CD4-positive, alpha-beta T cell treated with Interleukin-15 for 1 hour (primary cell): Measurements from ENCODE around the gene ISLR2.

Experiments
- DNase-seq: peaks from one replicate; pipeline ENCODE4 v3.0.0-alpha.2; 2020

The ISLR2 gene

DNA sequence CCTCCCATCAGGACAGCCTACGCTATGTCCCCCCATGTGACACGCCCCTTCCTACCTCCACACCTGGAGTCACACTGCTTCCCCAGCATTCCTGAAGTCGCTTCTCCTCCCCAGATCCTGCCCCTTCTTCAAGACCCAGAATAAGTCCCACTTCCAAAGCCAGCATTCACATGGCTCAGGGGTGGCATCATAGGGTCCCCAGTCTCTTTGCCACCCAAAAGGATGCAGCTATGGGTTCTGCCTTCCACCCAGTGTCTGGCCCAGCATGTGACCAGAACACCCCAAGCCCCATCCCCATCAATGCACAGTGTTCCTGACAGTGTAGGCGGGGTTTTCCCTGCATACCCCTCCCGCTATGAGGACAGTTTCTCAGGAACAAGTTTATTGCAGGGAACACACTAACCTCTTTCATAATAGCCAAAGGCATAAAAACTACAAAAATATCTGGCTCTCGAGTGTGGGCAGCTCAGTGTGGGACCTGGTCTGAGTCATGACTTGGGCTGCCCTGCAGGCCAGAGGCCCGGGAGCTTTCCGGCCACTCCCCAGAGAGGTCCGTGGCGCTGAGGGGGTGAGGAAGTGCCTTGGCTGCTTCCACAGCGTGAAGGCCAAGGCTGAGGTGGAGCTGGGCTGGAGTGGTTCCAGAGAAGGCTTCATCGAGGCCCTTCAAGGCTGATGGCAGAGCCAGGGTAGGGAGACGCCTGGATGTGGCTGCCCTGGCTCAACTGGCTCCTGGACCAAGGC is 48.9 kb downstream of the ISLR2 start:
- DNase-seq = no peak

DNA sequence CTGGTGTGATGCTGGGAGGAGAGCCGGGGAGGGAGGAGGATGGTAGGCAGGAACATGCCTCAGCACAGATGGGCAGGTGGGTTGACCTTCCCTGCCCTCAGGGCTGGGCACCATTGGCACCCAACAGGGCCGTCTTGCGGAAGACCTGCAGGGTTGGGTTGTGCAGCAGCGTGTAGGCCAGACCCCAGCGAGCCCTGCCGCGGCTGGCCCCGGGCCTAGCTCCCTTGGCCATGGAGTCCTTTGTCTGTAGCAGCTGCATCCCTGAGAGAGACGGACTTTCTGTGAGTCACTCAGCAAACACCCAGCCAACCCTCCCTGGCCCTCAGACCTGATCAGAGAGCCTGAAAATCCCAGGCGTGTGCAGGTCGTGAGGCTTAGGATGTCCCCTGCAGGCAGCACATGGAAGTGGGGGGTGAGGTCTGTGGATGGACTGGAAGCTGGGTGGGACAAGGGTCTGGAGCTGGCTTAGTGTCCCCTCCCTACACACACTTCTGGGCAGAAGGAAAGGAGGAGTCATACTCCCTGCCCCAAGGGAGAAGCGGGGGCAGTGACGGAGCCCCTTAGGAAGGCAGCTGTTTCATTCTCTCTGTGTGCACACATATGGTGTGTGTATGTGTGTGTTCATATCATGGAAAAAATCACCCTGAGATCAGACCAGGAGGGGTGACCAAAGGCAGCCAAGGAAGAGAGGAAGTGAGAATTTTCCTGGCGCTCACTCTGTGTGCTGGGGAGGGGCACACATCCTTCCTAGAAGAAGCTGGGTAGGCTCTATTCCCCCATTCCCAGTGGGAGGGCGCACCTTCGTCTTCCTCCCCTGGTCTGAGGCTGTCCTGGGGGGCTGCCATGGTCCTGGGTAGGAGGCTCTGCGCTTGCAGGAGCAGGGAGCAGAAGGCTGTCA is 49.8 kb downstream of the ISLR2 start:
- no peak for DNase-seq

DNA sequence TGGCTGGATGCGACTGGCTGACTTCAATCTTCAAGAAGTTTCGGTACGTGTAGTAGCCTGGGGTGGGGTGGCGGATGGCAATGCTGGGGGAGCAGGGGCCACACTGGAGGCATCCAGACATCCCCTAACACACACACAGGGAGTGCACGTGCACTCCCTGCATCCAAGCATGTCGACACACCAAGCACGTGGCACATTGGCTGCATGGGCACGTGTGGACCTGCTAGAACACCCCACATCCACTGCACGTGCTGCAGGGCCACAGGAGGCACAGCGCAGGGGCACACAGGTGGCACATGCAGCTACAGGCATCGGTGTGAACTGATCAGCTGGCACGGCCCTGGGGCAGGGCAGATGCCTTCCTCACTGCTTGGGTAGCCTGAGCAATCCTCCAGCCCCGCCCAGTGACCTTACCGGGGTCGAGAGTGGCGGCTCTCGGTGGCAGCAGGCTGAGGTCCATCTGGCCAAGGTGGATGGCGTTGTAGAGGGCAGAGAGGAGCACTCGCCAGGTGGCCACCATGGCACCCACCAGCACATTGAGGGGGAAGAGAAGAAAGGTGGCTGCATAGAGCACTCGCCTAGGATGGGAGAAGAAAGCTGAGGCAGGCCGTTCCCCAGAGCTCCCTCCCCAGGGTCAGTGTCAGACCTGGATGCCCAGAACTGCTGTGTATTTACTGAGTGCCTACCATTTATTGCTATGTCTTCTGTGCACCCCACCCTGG is 50.7 kb downstream of the ISLR2 start:
- no peak for DNase-seq

DNA sequence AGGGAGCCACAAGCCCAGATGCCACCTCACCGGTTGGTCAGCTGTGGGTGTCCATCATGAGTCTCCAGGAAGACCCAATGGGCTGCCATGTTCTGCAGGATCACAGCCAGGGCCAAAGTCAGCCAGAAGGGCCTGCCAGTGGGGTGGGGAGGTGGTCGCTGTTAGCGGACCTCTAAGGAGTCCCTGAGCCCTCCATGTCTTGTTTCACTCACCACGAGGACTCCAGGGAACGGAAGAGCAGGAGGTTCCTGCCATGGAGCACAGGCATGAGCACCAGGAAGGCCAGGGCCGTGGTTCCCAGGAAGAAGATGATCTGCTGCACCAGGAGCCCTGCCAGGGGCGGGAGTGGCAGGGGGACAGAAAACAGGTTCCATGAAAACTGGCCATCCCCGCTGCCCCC is 51.7 kb downstream of the ISLR2 start:
- DNase-seq = no peak

DNA sequence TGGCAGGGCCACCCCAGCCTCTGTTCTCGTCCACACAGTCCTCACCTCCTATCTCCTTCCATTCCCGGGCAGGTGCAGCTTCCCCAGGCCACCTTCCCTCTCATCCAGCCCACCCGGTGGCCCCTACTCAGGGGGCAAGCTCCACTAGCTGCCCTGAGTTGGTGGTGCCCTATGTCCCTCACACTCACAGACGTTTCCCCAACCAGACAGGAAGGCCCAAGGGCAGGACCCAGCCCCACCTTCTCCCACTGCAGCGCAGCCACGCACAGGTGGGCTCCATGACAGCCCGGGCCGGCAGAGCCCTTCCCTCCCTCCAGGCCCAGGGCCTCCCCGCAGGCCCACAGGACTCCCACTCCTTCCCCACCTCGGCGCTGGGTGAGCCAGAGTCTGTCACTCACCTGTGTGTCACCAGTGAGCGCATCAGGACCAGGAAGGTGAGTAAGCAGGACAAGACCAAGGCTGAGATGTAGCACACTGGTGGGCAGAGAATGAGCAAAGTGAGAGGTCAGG is 54.3 kb downstream of the ISLR2 start:
- no peak for DNase-seq

DNA sequence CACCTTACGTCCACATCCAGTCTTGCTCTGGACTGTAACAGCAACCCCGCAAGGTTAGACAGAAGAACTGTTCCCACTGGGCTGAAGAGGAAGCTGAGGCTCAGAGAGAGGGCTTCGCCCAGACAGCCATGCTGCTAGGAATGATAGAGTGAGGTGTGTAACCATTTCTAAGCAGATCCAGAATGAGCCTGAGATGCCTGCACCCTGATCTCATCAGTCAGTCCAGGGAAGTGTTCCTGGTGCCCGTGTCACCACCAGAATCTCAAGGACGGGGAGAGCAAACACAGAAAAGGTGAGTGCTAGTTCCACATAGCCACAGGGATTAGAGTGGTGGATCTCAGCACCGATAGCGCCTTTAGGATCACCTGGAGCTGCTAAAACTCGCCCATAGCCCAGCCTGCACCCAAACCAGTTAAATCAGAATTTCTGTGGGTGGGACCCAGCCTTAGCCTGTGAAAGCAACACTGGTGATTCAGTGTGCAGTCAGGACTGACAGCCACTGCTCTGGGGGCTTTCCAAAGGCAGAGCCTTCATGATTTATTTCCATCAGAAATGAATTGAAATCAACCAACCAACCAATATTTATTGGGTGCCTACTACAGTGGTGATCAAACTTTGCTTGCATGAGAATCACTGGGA is 55.4 kb downstream of the ISLR2 start:
- DNase-seq = no peak
